K562 (cell line): ENCODE measurements around the gene RPS28. TPM values are rescaled to one million over a fixed set of nuclear protein-coding genes. Genes with fewer than 3 reads are reported as not detected.

Experiments used
- ATAC-seq: fragments of 200-7000 bp; cut with Tn5 transposase; 3 replicates; pipeline ENCODE4 v1.9.1; 2020; ENCODE audit warnings: moderate library complexity
- BruUV-seq: library from RNA; stranded (reverse); fragments of 400-500 nt; replicated peaks from 2 replicates; lab custom pipeline; 2021; lab: Mats Ljungman, UMichigan
- CTCF ChIA-PET: fragments of 300-600 bp; formaldehyde crosslinking; extraction: SDS; loops from one replicate; lab custom pipeline; 2021; ENCODE audit warnings: low intra/inter-chr PET ratio; lab: Yijun Ruan, JAX
- POLR2A ChIA-PET: fragments of 300-600, 350-650 bp; sonication (Branson Sonifier 250); formaldehyde crosslinking; extraction: SDS; loops from one replicate; lab custom pipeline; 2021; ENCODE audit warnings: antibody characterized with exemption, inconsistent platforms; lab: Yijun Ruan, JAX
- DNase-seq, 4 experiments: peaks; one replicate each; pipeline versions ENCODE4 v3.0.0 to v3.0.0-alpha.2; 2011 to 2018; ENCODE audit warnings: low spot score in 3 of 4, mixed read lengths in 3 of 4; ENCODE audit errors: extremely low read depth in 1 of 4
- FAIRE-seq: peaks from 2 replicates; lab custom pipeline; 2011; peaks lifted over from hg19 to GRCh38; lab: Jason Lieb, UNC
- H2AFZ ChIP-seq: 2 replicates; pipeline ENCODE4 v1.6.0; 2011; ENCODE audit warnings: low read depth, low read length, control low read depth, inconsistent platforms
- H3K27ac ChIP-seq: fragments of 200-600 bp; 3 replicates; pipeline ENCODE4 v1.8.0; 2011; ENCODE audit warnings: low read depth, mild to moderate bottlenecking, control low read depth, inconsistent platforms, low read length, moderate library complexity, mixed read lengths; ENCODE audit errors: extremely low read depth
- H3K27me3 ChIP-seq, 2 experiments: fragments of 300-600 bp in 1 of 2; 2 replicates in 1 of 2; 3 replicates in 1 of 2; pipeline versions ENCODE4 v1.6.0 to v1.8.0; 2011; ENCODE audit warnings: inconsistent platforms in 2 of 2, low read length in 2 of 2, mild to moderate bottlenecking in 1 of 2, mixed read lengths in 1 of 2, moderate library complexity in 1 of 2; ENCODE audit not compliant: control insufficient read depth in 2 of 2, insufficient read depth in 2 of 2
- H3K36me3 ChIP-seq: fragments of 300-600 bp; 3 replicates; pipeline ENCODE4 v1.8.0; 2011; ENCODE audit warnings: mild to moderate bottlenecking, low read length, inconsistent platforms; ENCODE audit not compliant: control insufficient read depth, insufficient read depth
- H3K4me1 ChIP-seq, 2 experiments: fragments of 200-600 bp in 1 of 2; replicated peaks in 1 of 2; 2 replicates in 1 of 2; 3 replicates in 1 of 2; pipeline versions ENCODE4 v1.5.1 to v1.8.0; 2011; ENCODE audit warnings: inconsistent platforms in 2 of 2, low read length in 2 of 2, mild to moderate bottlenecking in 1 of 2, mixed read lengths in 1 of 2, moderate library complexity in 1 of 2; ENCODE audit not compliant: control insufficient read depth in 2 of 2, insufficient read depth in 2 of 2
- H3K4me2 ChIP-seq: 2 replicates; pipeline ENCODE4 v1.6.1; 2011; ENCODE audit warnings: low read length, control low read depth, inconsistent platforms, mixed read lengths; ENCODE audit not compliant: insufficient read depth
- H3K4me3 ChIP-seq: fragments of 200-600 bp; sonication (generic), shearing (Covaris generic); 2 replicates; pipeline ENCODE4 v1.5.1; 2016; ENCODE audit warnings: control low read depth, inconsistent platforms
- H3K79me2 ChIP-seq: fragments of 200-600 bp; 3 replicates; pipeline ENCODE4 v1.8.0; 2011; ENCODE audit warnings: low read length, inconsistent platforms; ENCODE audit not compliant: control insufficient read depth, insufficient read depth
- H3K9ac ChIP-seq, 2 experiments: 2 replicates each; pipeline versions ENCODE4 v1.6.0 to v1.6.1; 2011; ENCODE audit warnings: low read depth in 2 of 2, low read length in 2 of 2, control low read depth in 1 of 2, inconsistent platforms in 1 of 2, mild to moderate bottlenecking in 1 of 2, mixed read lengths in 1 of 2; ENCODE audit not compliant: insufficient read depth in 1 of 2
- H3K9me1 ChIP-seq: one replicate; pipeline ENCODE4 v1.6.0; 2011; ENCODE audit warnings: inconsistent platforms, mild to moderate bottlenecking, low read length, moderate library complexity; ENCODE audit not compliant: control insufficient read depth, insufficient read depth
- H3K9me3 ChIP-seq: replicated peaks from 2 replicates; pipeline ENCODE4 v1.5.1; 2011; ENCODE audit warnings: low read depth, low read length, inconsistent platforms; ENCODE audit not compliant: control insufficient read depth, insufficient read depth
- H4K20me1 ChIP-seq: replicated peaks from 2 replicates; pipeline ENCODE4 v1.6.1; 2011; ENCODE audit warnings: low read length, inconsistent platforms, mixed read lengths; ENCODE audit not compliant: control insufficient read depth, insufficient read depth
- CHAMP1 ChIP-seq: fragments of 450-650 bp; IDR thresholded peaks from 2 replicates; pipeline ENCODE4 v1.6.1; 2016; ENCODE audit warnings: mild to moderate bottlenecking
- EP400 ChIP-seq: fragments of 450-650 bp; IDR thresholded peaks from 2 replicates; pipeline ENCODE4 v1.6.1; 2017; ENCODE audit warnings: antibody characterized with exemption, mild to moderate bottlenecking, moderate library complexity
- PURB ChIP-seq: sonication (generic); formaldehyde crosslinking; IDR thresholded peaks from 2 replicates; pipeline ENCODE4 v1.9.0; 2021; ENCODE audit warnings: low read depth, mild to moderate bottlenecking, missing genetic modification reagents
- ZBTB33 ChIP-seq: sonication (generic); formaldehyde crosslinking; IDR thresholded peaks from 2 replicates; pipeline ENCODE4 v1.8.1; 2023; ENCODE audit warnings: mild to moderate bottlenecking, missing genetic modification reagents
- ZNF143 ChIP-seq: sonication (generic); formaldehyde crosslinking; IDR thresholded peaks from 2 replicates; pipeline ENCODE4 v1.9.0; 2022; ENCODE audit warnings: mild to moderate bottlenecking, missing genetic modification reagents
- WGBS: fragments of 100-300 bp; shearing (Covaris generic); methylation state at CpG from one replicate; pipeline ENCODE4 v1.1.6; 2016; ENCODE audit warnings: low coverage, mixed read lengths; ENCODE audit not compliant: insufficient coverage; ENCODE audit errors: missing lambda C conversion rate; 5-methylcytosine and 5-hydroxymethylcytosine counted together
- in situ Hi-C: fragments of 300-500 bp; cut with MboI; formaldehyde crosslinking; loops from 4 replicates; pipeline ENCODE4 v1.15.0; 2018; ENCODE audit warnings: inconsistent platforms, mixed read lengths
- intact Hi-C: fragments of 100-400 bp; cut with micrococcal nuclease; formaldehyde crosslinking; loops from 2 replicates; pipeline ENCODE4 v1.14.2; 2022
- polyA plus RNA-seq, 8 experiments: library from polyadenylated mRNA; depleted of rRNA in 4 of 8; stranded (reverse) in 5 of 8; unstranded in 3 of 8; fragments of >200 nt; fragmentation: Nextera tagmentation in 2 of 8; fragmentation: Illumina TruSeq in 1 of 8; extraction: Ambion mirVana in 2 of 8; extraction: Trizol in 1 of 8; gene quantifications; 2 replicates each; pipeline versions ENCODE4 v1.2.1 to v1.2.3, GENCODE V29; 2011 to 2014; ENCODE audit warnings: inconsistent platforms in 1 of 8, missing spikeins in 1 of 8
- total RNA-seq, 7 experiments: library from RNA; depleted of rRNA in 6 of 7; stranded (reverse); fragments of >200 nt in 6 of 7; fragmentation: Illumina TruSeq in 2 of 7; extraction: Trizol in 2 of 7; gene quantifications; 2 replicates each; pipeline versions ENCODE4 v1.2.1 to v1.2.3, GENCODE V29; 2011 to 2021; ENCODE audit warnings: low replicate concordance in 1 of 7

Gene RPS28
- total and polyA plus RNA-seq, 9 of the 15 experiments (the other 6 are each of a cell fraction or from before 2014, with no cell fraction given), result 165 to 2,827 (median 1,303) TPM

- Histone ChIP-seq H3K9me3 (no peaks in the 10 kb centered on the region), H4K20me1 (no peaks in the 10 kb centered on the region), H3K4me3 (no peak overlapping the region), H3K9me1 (no peaks in the 10 kb centered on the region), H3K9ac (no peak overlapping the region; a peak in 1 of 4 replicates), H3K4me1 (peaks cover 0 to 34% of the 10 kb centered on the region in 2 experiments; a peak in 3 of 5 replicates), H3K4me2 (no peak overlapping the region), H3K27me3 (peaks cover 13 to 33% of the 10 kb centered on the region in 2 experiments; a peak in 4 of 5 replicates), H3K79me2 (no peaks in the 10 kb centered on the region), H3K36me3 (no peaks in the 10 kb centered on the region), H2AFZ (no peak overlapping the region), H3K27ac (no peak overlapping the region)
- ChIA-PET CTCF (no interaction called here), POLR2A (interaction anchor here (0.6 to 3.8 kb wide), 4 partner anchors 10 to 53 kb away, joined by 3 to 34 read pairs (median 8); no protein-coding TSS in a partner anchor)
- ATAC-seq (no peak), FAIRE-seq (no peak), DNase-seq (peak in 1 of 4 experiments; percentile 22)
- WGBS, result 31% methylated on average over 33 of the region's 52 CpGs
- no TSS peak for BruUV-seq
- no peak for TF ChIP-seq ZNF143 (CRISPR knock-in tag)
- no peak for TF ChIP-seq PURB
- no peak for TF ChIP-seq EP400
- TF ChIP-seq CHAMP1, result no peak
- TF ChIP-seq ZBTB33, result peak; percentile 37; the same call in 1 of the 2 replicates
- intact Hi-C loops, result no loop called here
- in situ Hi-C loops, result no loop called here
These were observed 11.9 kb downstream of the RPS28 start for GRCh38 chr19:8332976-8333766.
